Activated T-helper 17 cell treated with anti-CD3 and anti-CD28 coated beads, Interleukin-2, amount 50 U/mL, for 72 hours (primary cell): ENCODE measurements around the gene UBXN10. TPM values are rescaled to one million over a fixed set of nuclear protein-coding genes. Genes with fewer than 3 reads are reported as not detected.

Experiments used
- ATAC-seq: fragments of 150-1000 bp; cut with Tn5 transposase; replicated peaks from 2 replicates; pipeline ENCODE4 v1.10.0; 2021; ENCODE audit warnings: mild to moderate bottlenecking, moderate library complexity
- H3K27ac Mint-ChIP-seq: one replicate; pipeline ENCODE4 v1.8.0; 2022; ENCODE audit warnings: mixed read lengths
- H3K27me3 Mint-ChIP-seq: one replicate; pipeline ENCODE4 v1.8.0; 2022; ENCODE audit warnings: mixed read lengths
- H3K36me3 Mint-ChIP-seq: one replicate; pipeline ENCODE4 v1.8.0; 2022; ENCODE audit warnings: low read depth, mild to moderate bottlenecking, mixed read lengths
- H3K4me1 Mint-ChIP-seq: one replicate; pipeline ENCODE4 v1.8.0; 2022; ENCODE audit warnings: mixed read lengths
- H3K4me3 Mint-ChIP-seq: one replicate; pipeline ENCODE4 v1.8.0; 2022; ENCODE audit warnings: mild to moderate bottlenecking, mixed read lengths
- H3K9me3 Mint-ChIP-seq: one replicate; pipeline ENCODE4 v1.8.0; 2022; ENCODE audit warnings: mixed read lengths
- total RNA-seq, 2 donors: library from RNA; stranded (reverse); gene quantifications; one replicate each; pipeline ENCODE4 v1.2.3, GENCODE V29; 2022

Gene UBXN10
- total RNA-seq, result under 1 TPM; 0.37 to 0.63 TPM

GRCh38 chr1:20185834-20186782 is at the start of gene UBXN10, which contains the start of gene PLA2G2C:
Gene UBXN10, plus strand, starts transcription at chr1:20186096. Its CDS starts 4,466 bp downstream, at chr1:20190562.
Gene PLA2G2C, minus strand, starts transcription at chr1:20186518. Its CDS starts 9,155 bp downstream, at chr1:20177363.
- H3K9me3 Mint-ChIP-seq, result no peaks in the 10 kb centered on the region
- H3K27me3 Mint-ChIP-seq, result peaks cover 5% of the 10 kb centered on the region
- peak within 1 kb of the TSS; percentile 80 for H3K4me3 Mint-ChIP-seq
- ATAC-seq, result peak; percentile 59
- H3K36me3 Mint-ChIP-seq, result no peaks in the 10 kb centered on the region
- peaks cover 44% of the 10 kb centered on the region for H3K4me1 Mint-ChIP-seq
- H3K27ac Mint-ChIP-seq, result peak within 1 kb of the TSS; percentile 92

- Mint-ChIP-seq H3K27me3 (peaks cover 24% of the 10 kb centered on the region), H3K4me3 (no peak overlapping the region), H3K4me1 (no peaks in the 10 kb centered on the region), H3K9me3 (no peaks in the 10 kb centered on the region), H3K36me3 (no peaks in the 10 kb centered on the region), H3K27ac (no peak overlapping the region)
- ATAC-seq, result no peak
Observed at GRCh38 chr1:20136249-20136648, 49.6 kb upstream of the UBXN10 start.

- Mint-ChIP-seq H3K27me3 (peaks cover 21% of the 10 kb centered on the region), H3K36me3 (no peaks in the 10 kb centered on the region), H3K27ac (no peak overlapping the region), H3K4me1 (no peaks in the 10 kb centered on the region), H3K9me3 (no peaks in the 10 kb centered on the region), H3K4me3 (no peak overlapping the region)
- no peak for ATAC-seq
Observed at GRCh38 chr1:20137055-20137454, 48.8 kb upstream of the UBXN10 start.

GRCh38 chr1:20137604-20138003 is 48.3 kb upstream of the UBXN10 start:
- no peak for ATAC-seq
- H3K4me1 Mint-ChIP-seq, result no peaks in the 10 kb centered on the region
- H3K4me3 Mint-ChIP-seq, result no peak overlapping the region
- H3K36me3 Mint-ChIP-seq, result no peaks in the 10 kb centered on the region
- H3K27me3 Mint-ChIP-seq, result peaks cover 18% of the 10 kb centered on the region
- H3K27ac Mint-ChIP-seq, result no peak overlapping the region
- H3K9me3 Mint-ChIP-seq, result no peaks in the 10 kb centered on the region

GRCh38 chr1:20138346-20138745 is 47.5 kb upstream of the UBXN10 start:
- ATAC-seq, result no peak
- Mint-ChIP-seq H3K36me3 (no peaks in the 10 kb centered on the region), H3K4me3 (no peak overlapping the region), H3K27me3 (peaks cover 18% of the 10 kb centered on the region), H3K9me3 (no peaks in the 10 kb centered on the region), H3K27ac (no peak overlapping the region), H3K4me1 (no peaks in the 10 kb centered on the region)

- Mint-ChIP-seq H3K27ac (no peak within 1 kb of the TSS), H3K27me3 (peaks cover 15% of the 10 kb centered on the region), H3K9me3 (no peaks in the 10 kb centered on the region), H3K4me3 (no peak within 1 kb of the TSS), H3K4me1 (no peaks in the 10 kb centered on the region), H3K36me3 (no peaks in the 10 kb centered on the region)
- ATAC-seq, result no peak
Observed at GRCh38 chr1:20138961-20139550, 46.8 kb upstream of the UBXN10 start, which contains the start of gene PLA2G2F. Gene PLA2G2F, plus strand, starts transcription at chr1:20139323. Its CDS starts 105 bp downstream, at chr1:20139428.

GRCh38 chr1:20139776-20140612 is 45.9 kb upstream of the UBXN10 start:
- Mint-ChIP-seq H3K9me3 (no peaks in the 10 kb centered on the region), H3K4me1 (no peaks in the 10 kb centered on the region), H3K27me3 (peaks cover 12% of the 10 kb centered on the region), H3K27ac (no peak overlapping the region), H3K36me3 (no peaks in the 10 kb centered on the region), H3K4me3 (no peak overlapping the region)
- ATAC-seq, result no peak

GRCh38 chr1:20141001-20141400 is 44.9 kb upstream of the UBXN10 start:
- H3K36me3 Mint-ChIP-seq, result no peaks in the 10 kb centered on the region
- ATAC-seq, result no peak
- H3K4me3 Mint-ChIP-seq, result no peak overlapping the region
- H3K27me3 Mint-ChIP-seq, result peaks cover 12% of the 10 kb centered on the region
- no peaks in the 10 kb centered on the region for H3K9me3 Mint-ChIP-seq
- H3K27ac Mint-ChIP-seq, result no peak overlapping the region
- H3K4me1 Mint-ChIP-seq, result no peaks in the 10 kb centered on the region

- Mint-ChIP-seq H3K36me3 (no peaks in the 10 kb centered on the region), H3K9me3 (no peaks in the 10 kb centered on the region), H3K4me3 (no peak overlapping the region), H3K27me3 (peaks cover 12% of the 10 kb centered on the region), H3K27ac (no peak overlapping the region), H3K4me1 (no peaks in the 10 kb centered on the region)
- no peak for ATAC-seq
Observed at GRCh38 chr1:20141466-20141865, 44.4 kb upstream of the UBXN10 start.

GRCh38 chr1:20142001-20142710 is 43.7 kb upstream of the UBXN10 start:
- no peaks in the 10 kb centered on the region for H3K4me1 Mint-ChIP-seq
- H3K27ac Mint-ChIP-seq, result no peak overlapping the region
- no peaks in the 10 kb centered on the region for H3K9me3 Mint-ChIP-seq
- ATAC-seq, result no peak
- H3K27me3 Mint-ChIP-seq, result peaks cover 12% of the 10 kb centered on the region
- no peak overlapping the region for H3K4me3 Mint-ChIP-seq
- no peaks in the 10 kb centered on the region for H3K36me3 Mint-ChIP-seq

GRCh38 chr1:20143318-20143717 is 42.6 kb upstream of the UBXN10 start:
- no peak for ATAC-seq
- Mint-ChIP-seq H3K27ac (no peak overlapping the region), H3K9me3 (no peaks in the 10 kb centered on the region)

GRCh38 chr1:20143734-20144565 is 41.9 kb upstream of the UBXN10 start:
- no peak for ATAC-seq
- Mint-ChIP-seq H3K9me3 (no peaks in the 10 kb centered on the region), H3K27me3 (peaks cover 8% of the 10 kb centered on the region), H3K27ac (no peak overlapping the region), H3K4me3 (no peak overlapping the region), H3K4me1 (no peaks in the 10 kb centered on the region), H3K36me3 (no peaks in the 10 kb centered on the region)

More at GRCh38 chr1:20143318-20143717, 42.6 kb upstream of the UBXN10 start:
- Mint-ChIP-seq H3K27me3 (peaks cover 12% of the 10 kb centered on the region), H3K36me3 (no peaks in the 10 kb centered on the region), H3K4me3 (no peak overlapping the region), H3K4me1 (no peaks in the 10 kb centered on the region)
